ENCODE data around the gene TRAIP. TPM values are rescaled to one million over a fixed set of nuclear protein-coding genes. Genes with fewer than 3 reads are reported as not detected.

The TRAIP gene
- total and polyA plus RNA-seq, 9 donors: 1.8 to 4.5 (median 2.8) TPM

- Histone ChIP-seq H3K4me1 (ENCODE audit: insufficient read depth) (peaks cover 5% of the 10 kb centered on the region), H3K9me3 (no peaks in the 10 kb centered on the region), H3K36me3 (no peaks in the 10 kb centered on the region), H3K4me3 (no peak overlapping the region), H3K27ac (no peak overlapping the region), H3K27me3 (no peaks in the 10 kb centered on the region)
- TF ChIP-seq EP300 (IDR thresholded peaks at IDR 0.05) (no peak), CTCF (IDR thresholded peaks at IDR 0.05) (no peak), POLR2A (IDR thresholded peaks at IDR 0.05) (no peak)
- WGBS, 3 donors: 41 to 47% (median 46%) methylated on average over 9 of the region's 9 CpGs
- peak in 2 of 5 donors; percentile 8 to 15 for DNase-seq
- intact Hi-C loops (cut with DNase I): no loop called here
These were observed 65.5 kb downstream of the TRAIP start for GRCh38 chr3:49790626-49791411.

- no peak overlapping the region for H3K4me3 ChIP-seq
- no peaks in the 10 kb centered on the region for H3K27me3 ChIP-seq
- intact Hi-C loops (cut with DNase I): loop anchor here in 1 of 4 donors (5.0 kb wide), 1 partner anchor 66 kb away; the partner anchor contains the start of gene GMPPB
- H3K27ac ChIP-seq: no peak overlapping the region
- no peaks in the 10 kb centered on the region for H3K36me3 ChIP-seq
- H3K9me3 ChIP-seq: no peaks in the 10 kb centered on the region
- peak in 1 of 5 donors; percentile 24 for DNase-seq
- 90 to 96% (median 92%) methylated on average over 2 of the region's 2 CpGs for WGBS, 3 donors
- peaks cover 12% of the 10 kb centered on the region for H3K4me1 ChIP-seq (ENCODE audit: insufficient read depth)
- TF ChIP-seq POLR2A (IDR thresholded peaks at IDR 0.05) (no peak), EP300 (IDR thresholded peaks at IDR 0.05) (no peak), CTCF (IDR thresholded peaks at IDR 0.05) (no peak)
These were observed 68.3 kb downstream of the TRAIP start for GRCh38 chr3:49788056-49788455.

- Histone ChIP-seq H3K27ac (peak overlapping the region; percentile 87 to 94), H3K9me3 (no peaks in the 10 kb centered on the region), H3K4me3 (no peak overlapping the region), H3K27me3 (no peaks in the 10 kb centered on the region), H3K4me1 (ENCODE audit: insufficient read depth) (peaks cover 12% of the 10 kb centered on the region), H3K36me3 (no peaks in the 10 kb centered on the region)
- no peak for TF ChIP-seq POLR2A (IDR thresholded peaks at IDR 0.05)
- TF ChIP-seq EP300 (IDR thresholded peaks at IDR 0.05): no peak
- TF ChIP-seq CTCF (IDR thresholded peaks at IDR 0.05): no peak
- peak in 1 of 5 donors; percentile 25 for DNase-seq
- intact Hi-C loops (cut with DNase I): loop anchor here in 2 of 4 donors (2.0 to 5.0 kb wide), 2 partner anchors 65 kb away; partner anchors contain the start of gene GMPPB (in 2 of the 2)
- WGBS, 3 donors: 89% methylated on average over 5 of the region's 5 CpGs
These were observed 68.8 kb downstream of the TRAIP start for GRCh38 chr3:49787536-49787935.

GRCh38 chr3:49787182-49787464 lies 69.2 kb downstream of the TRAIP start:
- WGBS, 3 donors: 69 to 83% (median 77%) methylated on average over 3 of the region's 3 CpGs
- TF ChIP-seq CTCF (IDR thresholded peaks at IDR 0.05) (no peak), EP300 (IDR thresholded peaks at IDR 0.05) (no peak), POLR2A (IDR thresholded peaks at IDR 0.05) (no peak)
- H3K27me3 ChIP-seq: no peaks in the 10 kb centered on the region
- intact Hi-C loops (cut with DNase I): loop anchor here in 2 of 4 donors (2.0 to 5.0 kb wide), 2 partner anchors 64 to 65 kb away; partner anchors contain the start of gene GMPPB (in 2 of the 2)
- no peaks in the 10 kb centered on the region for H3K9me3 ChIP-seq
- no peak for DNase-seq
- no peaks in the 10 kb centered on the region for H3K36me3 ChIP-seq
- H3K4me1 ChIP-seq (ENCODE audit: insufficient read depth): peaks cover 12% of the 10 kb centered on the region
- H3K27ac ChIP-seq: peak overlapping the region; percentile 87 to 94
- peak overlapping the region; percentile 37 for H3K4me3 ChIP-seq
